Stimulated activated naive CD4-positive, alpha-beta T cell (primary cell): Measurements from ENCODE around the gene KDM5C.
"Not testable (repeated sequence)": the region's sequence is repeated elsewhere in the genome, so short reads cannot be mapped to it uniquely, and the experiment has no call there.

Experiments
- DNase-seq, 6 experiments: peaks; one replicate each; lab custom pipeline; 2025; lab: John Stamatoyannopoulos, UW

Gene KDM5C

GRCh38 chrX:53190363-53190960 is 34.5 kb downstream of the KDM5C start:
- DNase-seq: no peak

DNA sequence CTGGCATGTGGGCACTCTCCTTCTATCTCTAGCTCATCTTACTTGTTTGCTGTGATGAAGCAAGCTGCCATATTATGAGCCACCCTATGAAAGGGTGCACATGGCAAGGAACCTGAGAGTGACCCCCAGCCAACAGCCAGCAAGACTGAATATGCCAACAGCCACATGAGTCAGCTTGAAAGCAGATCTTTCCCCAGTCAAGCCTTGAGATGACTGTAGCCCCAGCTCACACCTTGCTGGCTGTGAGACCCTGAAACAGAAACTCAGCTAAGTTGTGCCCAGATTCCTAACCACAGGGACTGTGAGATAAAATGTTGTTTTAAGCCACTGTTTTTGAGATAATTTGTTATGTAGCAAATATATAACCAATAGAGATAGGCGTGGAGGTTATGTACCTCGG is 36.2 kb downstream of the KDM5C start:
- no peak for DNase-seq

- DNase-seq: no peak
Observed at GRCh38 chrX:53186351-53186750, 38.7 kb downstream of the KDM5C start.

DNA sequence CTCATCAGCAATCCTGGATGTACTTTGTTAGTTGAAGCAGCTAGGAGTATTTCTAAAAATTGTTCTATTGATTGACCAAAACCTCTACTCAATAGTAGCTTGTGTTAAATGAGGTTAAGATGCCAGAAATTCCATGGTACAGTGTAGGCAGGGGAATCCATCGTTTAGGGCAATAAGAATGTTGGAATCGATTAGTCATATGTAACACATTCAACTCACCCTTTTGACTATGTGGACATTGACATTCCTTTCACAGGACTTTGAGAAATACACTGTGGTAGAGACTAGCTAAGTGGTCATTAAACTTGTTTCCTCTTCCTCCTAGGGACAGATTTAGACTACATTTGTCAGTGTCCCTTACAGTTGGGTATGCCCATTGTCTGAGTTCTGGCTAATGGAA is 40.2 kb downstream of the KDM5C start:
- DNase-seq: no peak

DNA sequence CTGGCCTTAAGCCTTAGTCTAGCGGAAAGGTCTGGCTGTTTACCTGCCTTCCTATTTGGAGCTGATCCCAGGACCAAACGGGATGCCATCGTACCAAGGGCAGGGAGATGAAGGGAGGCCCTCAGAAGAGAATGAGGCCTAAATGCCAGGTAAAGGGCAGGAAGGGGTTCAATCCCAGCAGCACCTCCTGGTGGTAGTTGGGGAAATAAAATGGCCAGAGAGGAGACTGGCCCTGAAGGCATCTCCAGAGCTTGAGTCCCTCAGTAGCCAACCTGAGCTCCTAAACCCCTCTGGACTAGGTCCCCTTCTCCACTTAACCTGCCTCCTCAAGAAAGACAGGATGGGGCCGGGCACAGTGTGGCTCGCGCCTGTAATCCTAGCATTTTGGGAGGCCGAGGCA is 53.7 kb downstream of the KDM5C start:
- no peak for DNase-seq

GRCh38 chrX:53166103-53166502 is 58.9 kb downstream of the KDM5C start:
- DNase-seq: no peak

GRCh38 chrX:53164566-53164965 is 60.4 kb downstream of the KDM5C start:
- DNase-seq: not testable (repeated sequence)

- no peak for DNase-seq
Observed at GRCh38 chrX:53163436-53163835, 61.6 kb downstream of the KDM5C start.

DNA sequence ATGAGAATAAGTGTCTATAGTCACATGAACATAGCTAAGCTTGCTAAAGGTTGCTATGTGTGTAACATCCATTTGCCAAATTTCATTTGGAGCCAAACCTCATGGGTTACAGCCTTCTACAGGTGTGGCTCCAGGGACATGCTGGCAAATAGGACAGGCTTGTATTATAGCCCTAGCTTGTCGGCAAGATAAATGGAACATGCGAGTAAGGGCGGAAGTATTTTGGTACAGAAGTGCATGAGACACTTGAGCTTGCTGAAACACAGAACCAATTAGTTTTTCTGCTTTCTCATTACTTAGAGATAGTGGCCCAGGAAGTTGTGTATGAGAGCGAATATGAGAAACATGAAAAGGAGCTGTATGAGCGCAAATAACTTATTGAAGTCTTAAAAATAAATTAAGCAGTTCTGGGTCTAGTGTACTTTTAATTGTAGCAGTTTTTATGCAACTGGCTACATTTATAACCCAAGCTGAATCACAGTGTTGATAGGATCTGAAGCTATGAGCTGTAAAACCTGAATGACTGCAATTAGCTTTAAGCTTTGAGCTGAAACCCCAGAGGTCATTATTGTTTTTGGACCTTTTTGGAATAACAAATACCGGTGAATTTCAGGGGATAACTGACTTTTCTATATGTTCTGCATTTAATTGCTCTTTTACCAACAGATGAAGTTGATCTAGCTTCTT is 64.6 kb downstream of the KDM5C start:
- no peak for DNase-seq

- DNase-seq: no peak
Observed at GRCh38 chrX:53159184-53159583, 65.8 kb downstream of the KDM5C start.

DNA sequence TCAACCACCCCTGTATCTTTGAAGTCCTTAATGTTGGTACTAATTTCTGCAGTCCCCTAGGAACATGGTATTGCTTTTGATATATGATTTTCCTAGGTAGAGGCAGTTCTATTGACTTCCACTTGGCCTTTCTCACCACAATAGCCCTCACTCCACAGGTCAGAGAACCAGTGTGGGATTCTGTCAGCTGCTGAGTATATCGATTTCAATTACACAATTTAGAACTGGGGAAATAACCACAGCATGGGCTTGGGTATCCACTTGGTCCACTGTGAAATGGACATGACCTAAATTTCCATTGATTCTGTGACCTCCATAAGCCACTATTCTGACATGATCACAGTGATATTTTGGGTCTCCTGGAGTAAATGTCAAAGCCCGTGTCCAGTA is 68.8 kb downstream of the KDM5C start:
- no peak for DNase-seq

DNA sequence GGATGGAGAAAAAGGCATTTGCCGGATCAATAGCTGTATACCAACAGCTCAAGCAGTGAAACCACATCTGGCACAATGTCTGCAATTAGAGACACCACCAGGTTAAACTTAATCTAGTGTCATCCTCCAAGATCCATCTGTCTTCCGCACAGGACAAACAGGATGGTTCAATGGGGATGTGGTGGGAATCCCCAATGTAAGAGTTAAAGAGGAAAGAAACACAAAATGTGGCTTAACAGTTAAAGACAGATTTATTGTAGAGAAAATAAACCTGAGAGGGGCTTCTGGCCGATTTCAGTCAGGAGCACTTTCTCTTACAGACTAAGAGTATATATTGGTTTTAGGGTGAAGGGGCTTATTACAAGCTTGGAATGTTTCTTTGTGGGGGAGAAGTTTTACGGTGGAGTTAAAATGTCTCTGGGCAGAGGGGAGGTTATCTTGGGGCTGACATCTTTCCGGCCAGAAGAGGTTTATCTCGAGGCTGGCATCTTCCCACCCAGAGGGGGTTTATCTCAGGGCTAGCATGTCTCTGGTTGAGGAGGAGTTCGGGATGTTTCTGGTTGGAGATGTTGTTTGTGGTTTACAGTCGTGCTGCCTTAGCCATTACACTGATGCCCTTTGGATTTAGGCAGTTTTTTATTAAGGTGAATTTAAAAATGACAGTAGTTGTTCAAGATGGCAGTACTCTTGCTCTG is 69.3 kb downstream of the KDM5C start:
- no peak for DNase-seq

DNA sequence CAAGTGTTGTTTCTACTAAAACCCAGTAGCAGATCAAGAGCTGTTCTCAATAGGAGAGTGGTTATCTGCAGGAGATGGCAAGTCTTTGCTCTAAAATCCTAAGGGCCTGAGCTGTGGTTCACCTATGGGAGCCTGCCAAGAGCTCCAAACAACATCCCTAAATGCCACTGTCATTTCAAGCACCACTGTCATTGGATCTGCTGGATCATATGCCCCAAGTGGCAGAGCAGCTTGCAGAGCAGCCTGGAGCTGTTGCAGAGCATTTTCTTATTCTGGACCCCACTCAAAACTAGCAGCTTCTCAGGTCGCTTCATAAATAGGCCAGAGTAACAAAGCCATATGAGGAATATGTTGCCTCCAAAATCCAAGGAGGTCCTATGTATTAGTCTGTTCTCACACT is 71.4 kb downstream of the KDM5C start:
- no peak for DNase-seq
